ENCODE data around the gene ZBTB16.

- no peak for TF ChIP-seq CTCF (IDR thresholded peaks at IDR 0.05; ENCODE audit: low read length)
- TF ChIP-seq EZH2 (optimal IDR thresholded peaks at IDR 0.05; ENCODE audit: low read depth, low read length), result no peak
These were observed 66.0 kb downstream of the ZBTB16 start for GRCh38 chr11:114125531-114125930.

Measured in MM.1S (cell line).